ENCODE results near the gene LINC00237. TPM values are rescaled to one million over a fixed set of nuclear protein-coding genes. Genes with fewer than 3 reads are reported as not detected.
A peak's percentile ranks its signal among the peaks of the same experiment; 100 is the strongest.

Gene LINC00237
- total RNA-seq (not detected), polyA plus RNA-seq (ENCODE audit: insufficient read depth, low read depth, low replicate concordance) (not detected)
- long read RNA-seq, donor 1, result 0 reads
- long read RNA-seq, donor 2, result 0 reads
- long read RNA-seq, donor 3, result 0 reads
- long read RNA-seq, donor 4, result 0 reads
- long read RNA-seq, donor 5, result 0 reads
- long read RNA-seq, donor 6, result 0 reads
- long read RNA-seq, donor 7, result 0 reads
- long read RNA-seq, donor 8, result 0 reads
- long read RNA-seq, donor 9, result 0 reads
- long read RNA-seq, donor 10, result 0 reads

GRCh38 chr20:21106171-21107017 is at the start of gene LINC00237:
LINC00237 (minus strand) TSS chr20:21106358.
- no peak within 1 kb of the TSS for H3K27ac ChIP-seq (ENCODE audit: low read depth in 2 of 2, low read length in 2 of 2)
- DNase-seq, result peak in 3 of 5 donors; percentile 23 to 49 (median 42)
- FAIRE-seq, result no peak
- TF ChIP-seq, protein P1, sequence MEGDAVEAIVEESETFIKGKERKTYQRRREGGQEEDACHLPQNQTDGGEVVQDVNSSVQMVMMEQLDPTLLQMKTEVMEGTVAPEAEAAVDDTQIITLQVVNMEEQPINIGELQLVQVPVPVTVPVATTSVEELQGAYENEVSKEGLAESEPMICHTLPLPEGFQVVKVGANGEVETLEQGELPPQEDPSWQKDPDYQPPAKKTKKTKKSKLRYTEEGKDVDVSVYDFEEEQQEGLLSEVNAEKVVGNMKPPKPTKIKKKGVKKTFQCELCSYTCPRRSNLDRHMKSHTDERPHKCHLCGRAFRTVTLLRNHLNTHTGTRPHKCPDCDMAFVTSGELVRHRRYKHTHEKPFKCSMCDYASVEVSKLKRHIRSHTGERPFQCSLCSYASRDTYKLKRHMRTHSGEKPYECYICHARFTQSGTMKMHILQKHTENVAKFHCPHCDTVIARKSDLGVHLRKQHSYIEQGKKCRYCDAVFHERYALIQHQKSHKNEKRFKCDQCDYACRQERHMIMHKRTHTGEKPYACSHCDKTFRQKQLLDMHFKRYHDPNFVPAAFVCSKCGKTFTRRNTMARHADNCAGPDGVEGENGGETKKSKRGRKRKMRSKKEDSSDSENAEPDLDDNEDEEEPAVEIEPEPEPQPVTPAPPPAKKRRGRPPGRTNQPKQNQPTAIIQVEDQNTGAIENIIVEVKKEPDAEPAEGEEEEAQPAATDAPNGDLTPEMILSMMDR (IDR thresholded peaks at IDR 0.05; ENCODE audit: borderline replicate concordance, extremely low read depth, insufficient read depth), result no peak
- peaks cover 56% of the 10 kb centered on the region for H3K27me3 ChIP-seq (ENCODE audit: control insufficient read depth, insufficient read depth, low read length)
- peaks cover 0 to 10% (median 0%) of the 10 kb centered on the region in 3 donors for H3K4me1 ChIP-seq (ENCODE audit: control insufficient read depth in 2 of 3, insufficient read depth in 2 of 3, low read depth in 1 of 3, low read length in 3 of 3)
- no peak within 1 kb of the TSS for H3K9ac ChIP-seq (ENCODE audit: low read length in 3 of 3)
- intact Hi-C loops (cut with DNase I), result no loop called here
- no peak within 1 kb of the TSS for H3K4me3 ChIP-seq (ENCODE audit: low read length in 3 of 3)
- no peaks in the 10 kb centered on the region for H3K36me3 ChIP-seq (ENCODE audit: control insufficient read depth in 2 of 3, insufficient read depth in 3 of 3, low read length in 3 of 3)
- no peaks in the 10 kb centered on the region for H3K9me3 ChIP-seq (ENCODE audit: control insufficient read depth in 2 of 3, insufficient read depth in 1 of 3, low read length in 3 of 3)

DNA sequence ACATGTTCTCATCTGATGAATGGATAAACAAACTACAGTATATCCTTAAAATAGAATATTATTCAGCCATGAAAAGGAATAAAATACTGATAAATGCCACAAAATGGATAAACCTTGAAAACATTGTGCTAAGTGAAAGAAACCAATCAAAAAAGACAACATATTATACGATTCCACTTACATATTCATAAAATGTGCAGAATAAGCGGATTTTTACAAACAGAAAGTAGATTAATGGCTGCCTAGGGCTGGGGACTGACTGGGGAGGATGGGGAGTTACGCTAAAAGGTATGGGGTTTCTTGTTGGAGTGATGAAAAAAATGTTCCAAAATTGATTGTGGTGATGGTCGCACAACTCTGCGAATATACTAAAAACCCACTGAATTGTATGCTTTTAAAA is 49.1 kb upstream of the LINC00237 start:
- Histone ChIP-seq H3K4me1 (ENCODE audit: control insufficient read depth in 2 of 3, insufficient read depth in 2 of 3, low read depth in 1 of 3, low read length in 3 of 3) (no peaks in the 10 kb centered on the region), H3K9ac (ENCODE audit: low read length in 3 of 3) (no peak overlapping the region), H3K36me3 (ENCODE audit: control insufficient read depth in 2 of 3, insufficient read depth in 3 of 3, low read length in 3 of 3) (no peaks in the 10 kb centered on the region), H3K27me3 (ENCODE audit: control insufficient read depth, insufficient read depth, low read length) (no peaks in the 10 kb centered on the region), H3K9me3 (ENCODE audit: control insufficient read depth in 2 of 3, insufficient read depth in 1 of 3, low read length in 3 of 3) (no peaks in the 10 kb centered on the region), H3K27ac (ENCODE audit: low read depth in 2 of 2, low read length in 2 of 2) (no peak overlapping the region), H3K4me3 (ENCODE audit: low read length in 3 of 3) (no peak overlapping the region)
- intact Hi-C loops (cut with DNase I), result no loop called here
- FAIRE-seq (no peak), DNase-seq (no peak)
- TF ChIP-seq, protein P1 (IDR thresholded peaks at IDR 0.05; ENCODE audit: borderline replicate concordance, extremely low read depth, insufficient read depth), result no peak

DNA sequence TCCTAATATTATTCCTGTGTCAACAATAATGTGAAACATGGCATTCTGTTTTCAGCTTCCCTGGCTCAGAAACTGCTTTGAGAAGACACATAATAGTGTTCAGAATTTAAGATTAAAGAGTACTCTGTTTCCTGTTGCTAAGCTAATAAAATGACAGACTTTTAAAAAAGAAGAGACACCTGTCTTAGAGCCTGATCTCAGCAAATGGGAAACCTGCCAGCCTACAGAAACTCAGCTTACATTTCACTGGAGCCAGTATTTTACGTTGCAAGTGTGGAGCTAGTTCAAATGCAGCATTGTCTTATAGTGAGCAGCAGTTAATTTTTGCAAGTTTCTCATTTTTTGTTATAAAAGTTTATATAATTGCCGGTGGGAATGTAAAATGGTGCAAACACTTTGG is 48.5 kb upstream of the LINC00237 start:
- Histone ChIP-seq H3K9ac (ENCODE audit: low read length in 3 of 3) (no peak overlapping the region), H3K4me1 (ENCODE audit: control insufficient read depth in 2 of 3, insufficient read depth in 2 of 3, low read depth in 1 of 3, low read length in 3 of 3) (no peaks in the 10 kb centered on the region), H3K27ac (ENCODE audit: low read depth in 2 of 2, low read length in 2 of 2) (no peak overlapping the region), H3K27me3 (ENCODE audit: control insufficient read depth, insufficient read depth, low read length) (no peaks in the 10 kb centered on the region), H3K4me3 (ENCODE audit: low read length in 3 of 3) (no peak overlapping the region), H3K36me3 (ENCODE audit: control insufficient read depth in 2 of 3, insufficient read depth in 3 of 3, low read length in 3 of 3) (no peaks in the 10 kb centered on the region), H3K9me3 (ENCODE audit: control insufficient read depth in 2 of 3, insufficient read depth in 1 of 3, low read length in 3 of 3) (no peaks in the 10 kb centered on the region)
- DNase-seq, result no peak
- intact Hi-C loops (cut with DNase I), result no loop called here
- TF ChIP-seq, protein P1 (IDR thresholded peaks at IDR 0.05; ENCODE audit: borderline replicate concordance, extremely low read depth, insufficient read depth), result no peak
- FAIRE-seq, result no peak

Data from kidney (tissue), 22 donors.